ENCODE results near the gene EDDM3A. TPM values are rescaled to one million over a fixed set of nuclear protein-coding genes. Genes with fewer than 3 reads are reported as not detected.
"Not testable (repeated sequence)": the region's sequence is repeated elsewhere in the genome, so short reads cannot be mapped to it uniquely, and the experiment has no call there.

Gene EDDM3A
- polyA plus RNA-seq, 1 of the 3 experiments (the other 2 are of a cell fraction) = not detected

DNA sequence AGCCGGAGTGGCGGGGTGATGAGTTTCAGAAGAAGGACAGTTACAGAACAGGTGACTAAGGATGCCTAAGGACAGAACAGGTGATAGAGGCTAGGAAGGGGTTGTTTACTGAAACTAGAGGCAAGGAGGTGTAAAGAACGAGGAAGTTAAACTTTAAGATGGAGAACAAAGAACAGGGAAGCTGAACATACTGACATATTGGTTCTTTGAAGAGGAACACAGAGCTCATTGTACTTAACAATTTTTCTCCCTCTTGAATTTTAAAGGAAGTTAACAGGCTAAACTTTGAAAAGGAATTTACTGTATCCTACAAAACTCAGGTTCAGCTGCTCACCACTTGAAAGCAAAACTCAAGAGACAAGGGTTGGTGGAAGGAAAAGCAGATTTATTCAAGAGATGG, 19.6 kb upstream of the EDDM3A start:
- H3K79me2 ChIP-seq (ENCODE audit: insufficient read depth); H3K27ac ChIP-seq (ENCODE audit: low read depth in 2 of 2, low read length in 1 of 2); H3K4me2 ChIP-seq; H4K20me1 ChIP-seq (ENCODE audit: insufficient read depth); H3K9me2 ChIP-seq; POLR2A ChIA-PET; H2AFZ ChIP-seq (ENCODE audit: low read depth); H3K9me3 ChIP-seq; DNase-seq; H3K4me3 ChIP-seq (ENCODE audit: low read depth in 2 of 2, low read length in 1 of 2); H3K36me3 ChIP-seq (replicated peaks in 1 of 2; ENCODE audit: control insufficient read depth in 1 of 2, insufficient read depth in 2 of 2, low read length in 1 of 2); H3F3A ChIP-seq (replicated peaks; ENCODE audit: insufficient read depth); CTCF ChIA-PET; H3K9ac ChIP-seq; H3K4me1 ChIP-seq (ENCODE audit: control insufficient read depth in 1 of 2, insufficient read depth in 2 of 2, low read depth in 1 of 2, low read length in 1 of 2): not testable (repeated sequence)
- 12% methylated on average over 3 of the region's 3 CpGs for WGBS (ENCODE audit: low lambda C conversion rate)
- H3K27me3 ChIP-seq (ENCODE audit: insufficient read depth) = peaks cover 53% of the 10 kb centered on the region

DNA sequence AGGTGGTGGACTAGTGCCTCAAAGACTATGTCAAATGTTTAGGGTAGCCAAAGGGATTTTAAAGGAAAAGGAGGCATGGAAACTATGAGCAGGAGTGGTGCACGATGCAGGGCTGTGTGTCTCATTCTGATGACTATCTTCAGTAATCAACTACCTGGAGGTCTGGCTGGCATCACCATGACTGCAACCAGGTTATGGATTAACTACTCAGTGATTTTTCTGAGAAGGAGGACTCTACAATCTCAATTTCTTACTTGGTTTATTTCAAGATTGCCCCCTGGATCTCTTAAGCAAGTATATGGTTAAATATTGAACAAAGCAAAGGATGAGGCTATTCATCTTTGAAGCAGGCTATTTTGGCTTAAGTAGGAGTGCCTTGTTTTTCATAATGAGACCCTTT, 19.2 kb upstream of the EDDM3A start:
- Histone ChIP-seq H3K27ac (ENCODE audit: low read depth in 2 of 2, low read length in 1 of 2) (no peak overlapping the region), H3K9ac (no peak overlapping the region), H3K4me3 (ENCODE audit: low read depth in 2 of 2, low read length in 1 of 2) (no peak overlapping the region), H3K27me3 (ENCODE audit: insufficient read depth) (peaks cover 49% of the 10 kb centered on the region), H2AFZ (ENCODE audit: low read depth) (no peak overlapping the region), H3K9me3 (no peaks in the 10 kb centered on the region), H3K36me3 (replicated peaks in 1 of 2; ENCODE audit: control insufficient read depth in 1 of 2, insufficient read depth in 2 of 2, low read length in 1 of 2) (no peaks in the 10 kb centered on the region), H3K79me2 (ENCODE audit: insufficient read depth) (no peaks in the 10 kb centered on the region), H3F3A (replicated peaks; ENCODE audit: insufficient read depth) (no peaks in the 10 kb centered on the region), H4K20me1 (ENCODE audit: insufficient read depth) (no peaks in the 10 kb centered on the region), H3K4me1 (ENCODE audit: control insufficient read depth in 1 of 2, insufficient read depth in 2 of 2, low read depth in 1 of 2, low read length in 1 of 2) (no peaks in the 10 kb centered on the region), H3K4me2 (no peak overlapping the region), H3K9me2 (no peaks in the 10 kb centered on the region)
- CTCF ChIA-PET = no interaction called here
- no peak for TF ChIP-seq TAF1 (IDR thresholded peaks at IDR 0.05; ENCODE audit: borderline replicate concordance, low read depth, low read length)
- TF ChIP-seq NFIC (IDR thresholded peaks at IDR 0.05; ENCODE audit: borderline replicate concordance) = no peak
- TF ChIP-seq SMC3 (IDR thresholded peaks at IDR 0.05; ENCODE audit: low read depth, low read length) = no peak
- no peak for TF ChIP-seq MEF2A (IDR thresholded peaks at IDR 0.05; ENCODE audit: borderline replicate concordance, low read depth)
- TF ChIP-seq IRF3 (IDR thresholded peaks at IDR 0.05; ENCODE audit: low read depth, low read length) = no peak
- no peak for TF ChIP-seq PBX3 (IDR thresholded peaks at IDR 0.05)
- no peak for TF ChIP-seq TCF12 (IDR thresholded peaks at IDR 0.05)
- no peak for TF ChIP-seq CHD2 (IDR thresholded peaks at IDR 0.05; ENCODE audit: low read length, partially characterized antibody)
- no peak for TF ChIP-seq MXI1 (IDR thresholded peaks at IDR 0.05; ENCODE audit: low read depth, low read length)
- no peak for TF ChIP-seq TEAD4 (IDR thresholded peaks at IDR 0.05; ENCODE audit: borderline replicate concordance, insufficient read depth)
- TF ChIP-seq GATA2 (CRISPR knock-in tag; IDR thresholded peaks at IDR 0.05) = no peak
- TF ChIP-seq ELF1 (IDR thresholded peaks at IDR 0.05) = no peak
- TF ChIP-seq EZH2phosphoT487 (IDR thresholded peaks at IDR 0.05; ENCODE audit: borderline replicate concordance, low read depth) = no peak
- no peak for TF ChIP-seq RFX5 (IDR thresholded peaks at IDR 0.05; ENCODE audit: low read length)
- TF ChIP-seq POLR2AphosphoS5 (IDR thresholded peaks at IDR 0.05; ENCODE audit: low read depth, low read length) = no peak
- no peak for TF ChIP-seq FOXJ3 (CRISPR knock-in tag; IDR thresholded peaks at IDR 0.05)
- TF ChIP-seq NRF1 (IDR thresholded peaks at IDR 0.05; ENCODE audit: low read depth, low read length) = no peak
- no peak for TF ChIP-seq RCOR1 (IDR thresholded peaks at IDR 0.05; ENCODE audit: low read length)
- no peak for TF ChIP-seq FOXM1 (IDR thresholded peaks at IDR 0.05; ENCODE audit: low read depth)
- DNase-seq = no peak
- whole genome bisulfite sequencing (ENCODE audit: low lambda C conversion rate) = 0% methylated on average over 1 of the region's 1 CpG
- POLR2A ChIA-PET = no interaction called here
